UCSD-AML1 (cell line): Measurements from ENCODE around the gene GOLGA6A.

Experiments used
- DNase-seq: peaks from one replicate; lab custom pipeline; 2025; ENCODE audit not compliant: unreplicated experiment; lab: John Stamatoyannopoulos, UW

GOLGA6A gene

DNA sequence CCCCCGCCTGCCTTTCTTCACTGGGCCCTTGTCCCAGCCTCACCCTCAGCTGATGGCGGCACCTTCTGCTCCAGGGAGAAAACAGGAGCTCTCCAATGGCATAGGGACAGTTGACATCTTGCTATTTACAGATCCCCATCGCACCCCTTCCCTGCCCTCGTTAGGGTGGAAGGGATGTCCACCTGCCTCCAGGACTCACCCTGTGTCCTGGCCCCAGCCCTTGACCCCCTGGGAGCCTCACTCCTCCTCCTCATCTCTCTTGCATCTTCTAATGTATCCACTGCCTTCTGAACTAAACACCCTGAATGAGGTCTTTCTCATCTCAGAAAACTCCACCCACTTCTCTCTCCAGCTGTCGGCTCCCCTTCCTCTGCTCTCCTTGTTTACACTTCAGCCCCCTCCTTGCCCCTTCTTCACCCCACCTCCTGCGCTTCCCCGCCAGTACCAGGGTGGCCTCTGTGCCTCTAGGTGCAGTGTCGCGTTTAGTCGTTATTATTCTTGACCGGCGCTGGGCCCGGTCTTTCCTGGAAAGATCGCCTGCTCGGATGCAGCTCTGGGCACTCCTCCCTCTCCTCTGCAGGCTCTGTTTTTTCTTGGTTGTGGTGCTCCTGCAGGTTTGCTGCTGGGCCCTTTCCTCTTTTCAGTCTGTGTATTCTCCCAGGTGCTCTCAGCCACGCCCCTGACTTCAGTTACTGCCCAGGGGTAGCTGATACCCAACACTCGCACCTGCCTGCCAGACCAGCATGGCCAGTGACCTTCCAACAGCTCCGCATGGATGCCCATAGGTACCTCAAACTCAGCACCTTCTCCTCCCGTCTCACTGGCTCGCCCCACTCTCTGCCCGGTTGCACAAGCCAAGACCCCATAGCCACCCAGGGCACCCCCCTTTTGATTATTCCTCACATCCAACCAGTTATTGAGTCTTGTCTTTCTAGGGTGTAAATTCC is 44.9 kb downstream of the GOLGA6A start:
- no peak for DNase-seq

DNA sequence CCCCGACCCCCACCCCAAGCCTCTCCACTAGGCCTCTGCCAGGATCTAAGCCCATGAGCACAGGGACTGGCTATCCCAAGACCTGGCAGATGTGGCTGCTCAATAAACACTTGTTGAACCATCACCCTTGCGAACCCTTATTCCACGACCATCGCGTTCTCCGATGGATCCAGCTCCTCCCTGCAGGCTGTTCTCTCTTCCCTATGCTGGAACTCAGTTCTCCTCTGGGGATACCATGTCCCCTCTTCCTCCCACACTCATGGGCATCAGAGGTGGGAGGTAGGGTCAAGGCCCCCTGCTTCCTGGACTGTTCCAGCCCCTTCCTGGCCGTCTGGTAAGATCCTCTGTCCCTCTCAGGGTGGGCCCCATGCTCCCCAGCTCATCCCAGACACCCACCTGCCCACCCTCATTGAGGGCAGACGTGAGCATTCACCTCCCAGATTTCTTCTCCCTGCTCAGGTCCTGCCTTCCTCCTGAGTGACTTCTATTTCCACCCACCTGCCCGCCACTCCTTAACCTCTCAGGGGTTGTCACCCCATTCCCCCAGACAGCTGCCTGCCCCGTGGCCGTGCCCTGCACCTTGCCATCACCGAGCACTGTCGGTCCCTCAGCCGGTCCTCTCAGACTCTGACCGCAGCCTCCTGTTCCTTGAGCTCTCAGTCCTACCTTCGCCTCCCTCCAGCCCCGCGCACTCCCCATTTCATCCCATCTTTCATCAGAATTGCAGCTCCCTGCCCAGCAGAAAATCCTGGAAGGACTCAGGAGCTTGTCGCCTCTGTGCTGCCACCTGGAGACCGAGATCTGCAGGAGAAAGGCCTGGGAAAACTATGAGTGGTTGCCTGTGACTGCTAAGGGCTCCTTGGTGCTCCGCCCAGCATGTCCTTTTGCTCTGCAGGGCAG is 45.8 kb downstream of the GOLGA6A start:
- peak; percentile 35 for DNase-seq

DNA sequence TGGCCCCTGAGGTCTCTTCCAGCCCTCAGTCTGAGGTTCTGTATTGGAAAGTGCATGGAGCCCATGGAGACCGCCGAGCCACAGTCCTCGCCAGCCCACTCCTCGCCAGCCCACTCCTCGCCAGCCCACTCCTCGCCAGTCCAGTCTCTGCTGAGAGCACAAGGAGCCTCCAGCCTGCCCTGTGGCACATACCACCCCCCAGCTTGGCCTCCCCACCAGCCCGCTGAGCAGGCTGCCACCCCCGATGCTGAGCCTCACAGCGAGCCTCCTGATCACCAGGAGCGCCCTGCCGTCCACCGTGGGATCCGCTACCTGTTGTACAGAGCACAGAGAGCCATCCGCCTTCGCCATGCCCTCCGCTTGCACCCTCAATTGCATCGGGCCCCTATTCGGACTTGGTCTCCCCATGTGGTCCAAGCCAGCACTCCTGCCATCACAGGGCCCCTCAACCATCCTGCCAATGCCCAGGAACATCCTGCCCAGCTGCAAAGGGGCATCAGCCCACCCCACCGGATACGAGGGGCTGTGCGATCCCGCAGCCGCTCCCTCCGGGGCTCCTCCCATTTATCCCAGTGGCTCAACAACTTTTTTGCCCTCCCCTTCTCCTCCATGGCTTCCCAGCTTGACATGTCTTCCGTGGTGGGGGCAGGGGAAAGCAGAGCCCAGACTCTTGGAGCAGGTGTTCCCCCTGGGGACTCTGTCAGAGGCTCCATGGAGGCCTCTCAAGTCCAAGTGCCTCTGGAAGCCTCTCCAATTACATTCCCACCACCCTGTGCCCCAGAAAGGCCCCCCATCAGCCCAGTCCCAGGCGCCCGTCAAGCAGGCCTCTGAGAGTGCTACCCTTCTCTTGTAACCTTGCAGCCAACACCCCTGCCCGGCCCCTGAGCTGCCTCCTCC is 47.0 kb downstream of the GOLGA6A start:
- no peak for DNase-seq

DNA sequence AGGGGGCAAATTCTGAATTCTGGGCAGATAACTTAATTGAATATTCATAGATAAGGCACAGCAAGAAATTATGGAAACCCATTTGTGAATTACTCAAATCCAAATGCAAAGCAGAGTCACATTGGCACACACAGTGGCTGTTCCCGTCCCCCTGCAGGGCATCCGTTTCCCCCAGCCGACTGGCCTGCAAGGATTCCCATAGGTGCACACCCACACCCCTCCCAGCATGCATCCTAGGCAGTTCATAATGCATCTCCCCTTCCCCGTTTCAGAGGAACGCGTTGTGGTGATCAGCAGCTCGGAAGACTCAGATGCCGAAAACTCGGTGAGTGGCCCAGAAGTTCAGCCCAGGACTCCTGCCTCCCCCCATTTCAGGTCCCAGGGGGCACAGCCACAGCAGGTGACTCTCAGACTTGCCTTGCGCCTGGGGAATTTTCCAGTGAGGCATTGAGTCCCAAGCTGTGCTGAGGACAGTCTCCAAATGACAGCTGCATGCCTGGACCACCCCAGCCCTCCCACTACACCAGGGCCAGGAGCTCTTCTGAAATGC is 48.1 kb downstream of the GOLGA6A start:
- DNase-seq, result no peak

DNA sequence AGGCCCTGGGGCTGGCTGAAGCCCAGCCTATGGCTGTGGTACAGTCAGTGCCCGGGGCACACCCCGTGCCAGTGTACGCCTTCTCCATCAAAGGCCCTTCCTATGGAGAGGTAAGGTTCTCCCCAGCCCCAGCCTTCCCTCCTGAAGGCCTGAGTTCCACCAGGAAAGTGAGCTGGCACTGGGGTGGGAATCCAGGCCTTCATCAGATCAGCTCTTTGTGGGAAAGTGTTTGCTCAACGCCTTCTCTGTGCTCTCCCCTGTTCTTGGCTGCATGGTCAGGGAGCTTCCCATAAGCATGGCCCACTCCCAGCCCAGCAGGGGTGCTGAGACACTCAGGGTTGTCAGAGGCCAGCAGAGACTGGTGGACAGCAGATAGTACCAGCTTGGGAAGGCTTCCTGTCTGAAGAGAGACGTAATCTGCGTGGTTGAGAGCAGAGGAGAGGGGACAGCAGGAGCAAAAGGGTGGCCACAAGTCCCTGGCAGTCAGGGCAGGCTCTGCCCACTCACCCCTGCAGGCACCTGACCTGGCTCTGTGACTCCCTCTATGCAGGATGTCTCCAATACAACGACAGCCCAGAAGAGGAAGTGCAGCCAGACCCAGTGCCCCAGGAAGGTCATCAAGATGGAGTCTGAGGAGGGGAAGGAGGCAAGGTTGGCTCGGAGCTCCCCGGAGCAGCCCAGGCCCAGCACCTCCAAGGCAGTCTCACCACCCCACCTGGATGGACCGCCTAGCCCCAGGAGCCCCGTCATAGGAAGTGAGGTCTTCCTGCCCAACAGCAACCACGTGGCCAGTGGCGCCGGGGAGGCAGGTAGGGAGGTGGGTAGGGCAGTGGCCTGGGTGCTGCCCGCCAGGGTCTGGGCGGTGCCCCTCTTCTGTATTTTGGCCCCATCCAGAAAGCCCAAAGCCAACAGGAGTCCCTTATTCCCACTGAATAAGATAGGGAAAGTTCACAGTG is 49.5 kb downstream of the GOLGA6A start:
- peak; percentile 30 for DNase-seq

DNA sequence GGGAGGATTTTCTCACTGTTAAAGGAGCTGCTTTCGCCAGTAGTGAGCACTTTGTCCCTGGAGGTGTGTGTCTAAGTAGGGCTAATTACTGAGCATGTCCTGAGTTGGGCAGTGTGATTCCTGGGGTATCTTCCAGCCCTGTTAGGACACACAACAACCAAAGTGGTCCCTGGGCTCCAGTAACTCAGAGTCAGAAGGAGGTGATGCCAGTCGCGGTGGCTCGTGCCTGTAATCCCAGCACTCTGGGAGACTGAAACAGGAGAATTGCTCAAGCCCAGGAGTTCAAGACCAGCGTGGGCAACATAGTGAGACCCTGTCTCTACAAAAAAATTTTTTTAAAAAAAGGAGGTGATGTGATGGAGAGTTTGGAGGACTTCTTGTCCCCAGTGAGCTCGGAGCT is 50.3 kb downstream of the GOLGA6A start:
- no peak for DNase-seq

DNA sequence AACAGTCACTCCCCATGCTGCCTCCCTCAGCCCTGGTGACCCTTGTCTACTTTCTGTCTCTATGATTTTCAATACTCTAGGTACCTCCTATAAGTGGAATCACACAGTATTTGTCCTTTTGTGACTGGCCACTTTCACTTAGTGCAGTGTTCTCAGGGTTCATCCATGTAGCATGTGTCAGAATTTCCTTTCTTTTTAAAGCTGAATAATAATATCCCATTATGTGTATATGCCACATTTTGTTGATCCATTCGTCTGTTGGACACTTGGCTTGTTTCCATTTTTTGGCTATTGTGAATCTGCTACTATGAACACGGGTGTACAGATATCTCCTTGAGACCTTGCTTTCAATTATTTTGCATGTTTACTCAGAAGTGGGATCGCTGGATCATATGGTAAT is 53.7 kb downstream of the GOLGA6A start:
- DNase-seq, result no peak

DNA sequence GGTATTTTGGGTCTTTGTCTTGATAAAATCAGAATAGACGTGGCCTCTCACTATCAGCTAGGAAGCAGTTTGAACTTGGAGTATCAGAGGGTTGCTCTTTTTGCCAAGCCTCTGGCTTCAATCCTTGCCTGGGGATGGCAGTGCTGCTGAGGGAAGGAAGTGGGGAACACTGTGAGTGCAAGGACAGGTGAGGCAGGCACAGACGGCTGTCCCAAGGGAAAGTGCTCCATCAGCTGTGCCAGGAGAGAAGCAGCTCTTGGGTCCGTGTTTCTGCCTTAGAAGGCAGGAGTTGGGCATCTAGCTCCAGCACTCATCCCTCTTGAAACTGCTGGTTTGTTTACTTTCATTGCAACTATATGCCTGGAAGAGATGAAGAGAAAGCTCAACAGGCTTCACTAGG is 54.7 kb downstream of the GOLGA6A start:
- DNase-seq, result no peak

DNA sequence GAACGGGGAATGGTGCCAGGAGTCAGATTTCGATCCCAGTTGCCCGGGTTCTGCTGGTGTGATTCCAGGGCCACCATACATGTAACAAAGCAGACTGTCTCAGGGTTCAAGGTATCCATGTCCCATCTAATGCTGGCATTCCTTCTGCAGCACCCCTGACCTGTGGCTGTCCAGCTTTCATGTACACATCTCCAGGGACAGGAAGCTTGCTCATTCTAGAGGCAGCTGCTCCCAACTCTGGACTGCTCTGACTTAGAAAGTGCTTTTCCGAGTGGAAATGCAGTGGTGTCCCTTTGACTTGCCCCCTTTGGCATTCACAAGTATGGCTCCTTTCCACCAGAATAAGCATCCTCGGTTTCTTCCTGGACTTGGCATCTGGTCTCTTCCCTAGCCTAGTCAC is 56.9 kb downstream of the GOLGA6A start:
- no peak for DNase-seq

DNA sequence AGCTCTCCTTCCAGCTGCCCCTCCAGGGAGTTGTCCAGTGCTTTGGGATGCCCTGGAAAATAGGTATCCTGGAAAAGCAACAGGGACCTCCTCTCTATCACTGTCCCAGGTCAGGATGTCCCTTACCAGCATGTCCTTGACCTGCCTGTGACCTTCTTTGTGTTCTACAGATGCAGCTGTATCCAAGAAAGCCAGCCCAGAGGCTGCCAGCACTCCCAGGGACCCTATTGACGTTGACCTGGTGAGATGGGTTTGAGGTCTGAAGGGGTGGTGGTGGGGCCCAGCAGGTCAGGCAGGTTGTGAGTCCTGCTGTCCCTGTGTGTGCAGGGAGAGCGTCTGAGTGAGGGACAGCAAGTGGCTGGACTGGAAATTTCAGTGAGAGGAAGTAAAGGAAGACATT is 57.7 kb downstream of the GOLGA6A start:
- DNase-seq, result no peak

DNA sequence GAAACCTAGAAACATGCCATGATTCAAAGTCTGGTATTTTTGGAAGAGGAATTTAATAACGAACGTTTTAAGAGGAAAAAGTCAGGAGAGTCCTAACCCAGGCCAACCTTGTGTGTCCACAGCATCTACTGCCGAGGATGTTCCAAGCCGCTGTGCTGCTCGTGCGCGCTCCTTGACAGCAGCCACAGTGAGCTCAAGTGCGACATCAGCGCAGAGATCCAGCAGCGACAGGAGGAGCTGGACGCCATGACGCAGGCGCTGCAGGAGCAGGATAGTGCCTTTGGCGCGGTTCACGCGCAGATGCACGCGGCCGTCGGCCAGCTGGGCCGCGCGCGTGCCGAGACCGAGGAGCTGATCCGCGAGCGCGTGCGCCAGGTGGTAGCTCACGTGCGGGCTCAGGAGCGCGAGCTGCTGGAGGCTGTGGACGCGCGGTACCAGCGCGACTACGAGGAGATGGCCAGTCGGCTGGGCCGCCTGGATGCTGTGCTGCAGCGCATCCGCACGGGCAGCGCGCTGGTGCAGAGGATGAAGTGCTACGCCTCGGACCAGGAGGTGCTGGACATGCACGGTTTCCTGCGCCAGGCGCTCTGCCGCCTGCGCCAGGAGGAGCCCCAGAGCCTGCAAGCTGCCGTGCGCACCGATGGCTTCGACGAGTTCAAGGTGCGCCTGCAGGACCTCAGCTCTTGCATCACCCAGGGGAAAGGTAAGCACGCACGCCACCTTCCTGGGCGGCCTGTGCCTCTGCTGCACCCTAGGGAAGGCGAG is 59.5 kb downstream of the GOLGA6A start:
- DNase-seq, result no peak
